HepG2 (cell line): ENCODE measurements around the gene FXYD6. TPM values are rescaled to one million over a fixed set of nuclear protein-coding genes. Genes with fewer than 3 reads are reported as not detected.

Experiments
- AHR ChIP-seq: IDR thresholded peaks from 2 replicates; pipeline ENCODE4 v1.6.1; 2018; ENCODE audit warnings: missing genetic modification reagents, missing compliant biosample characterization
- ETV5 ChIP-seq: IDR thresholded peaks from 2 replicates; pipeline ENCODE4 v1.6.1; 2018; ENCODE audit warnings: missing biosample characterization, missing genetic modification reagents, inconsistent platforms, borderline replicate concordance
- KDM1A ChIP-seq: IDR thresholded peaks from 2 replicates; pipeline ENCODE4 v1.6.1; 2016; ENCODE audit warnings: missing compliant biosample characterization
- MLLT10 ChIP-seq: sonication (generic); formaldehyde crosslinking; IDR thresholded peaks from 2 replicates; pipeline ENCODE4 v1.4.0; 2020; ENCODE audit warnings: missing genetic modification reagents
- MTERF4 ChIP-seq: sonication (generic); formaldehyde crosslinking; IDR thresholded peaks from 2 replicates; pipeline ENCODE4 v1.8.0; 2023; ENCODE audit warnings: mild to moderate bottlenecking, missing genetic modification reagents
- NFAT5 ChIP-seq: sonication (generic); formaldehyde crosslinking; IDR thresholded peaks from 2 replicates; pipeline ENCODE4 v1.4.0; 2020; ENCODE audit warnings: missing genetic modification reagents
- NFATC3 ChIP-seq: sonication (generic); formaldehyde crosslinking; IDR thresholded peaks from 2 replicates; pipeline ENCODE4 v1.5.1; 2020; ENCODE audit warnings: mild to moderate bottlenecking, missing genetic modification reagents
- NFKB2 ChIP-seq: sonication (generic); formaldehyde crosslinking; IDR thresholded peaks from 2 replicates; pipeline ENCODE4 v1.4.0; 2020; ENCODE audit warnings: missing genetic modification reagents, borderline replicate concordance
- SNRNP70 ChIP-seq: fragments of 200-400 bp; formaldehyde crosslinking; IDR thresholded peaks from 2 replicates; pipeline ENCODE4 v1.6.1; 2017; ENCODE audit warnings: mild to moderate bottlenecking, low read depth, low read length, moderate library complexity
- SRSF1 ChIP-seq: fragments of 200-400 bp; formaldehyde crosslinking; optimal IDR thresholded peaks from 2 replicates; pipeline ENCODE3; 2017; ENCODE audit warnings: mild to moderate bottlenecking, low read depth, low read length, moderate library complexity
- STAG1 ChIP-seq: sonication (generic); formaldehyde crosslinking; IDR thresholded peaks from 2 replicates; pipeline ENCODE4 v1.4.0; 2020; ENCODE audit warnings: missing genetic modification reagents
- ZBTB7B ChIP-seq: sonication (generic); formaldehyde crosslinking; IDR thresholded peaks from 2 replicates; pipeline ENCODE4 v1.4.0; 2020; ENCODE audit warnings: missing genetic modification reagents
- ZNF350 ChIP-seq: sonication (generic); formaldehyde crosslinking; IDR thresholded peaks from 2 replicates; pipeline ENCODE4 v1.4.0; 2020; ENCODE audit warnings: mild to moderate bottlenecking, low read depth, missing genetic modification reagents, borderline replicate concordance
- ZNF44 ChIP-seq: sonication (generic); formaldehyde crosslinking; IDR thresholded peaks from 2 replicates; pipeline ENCODE4 v1.5.1; 2020; ENCODE audit warnings: mild to moderate bottlenecking, missing genetic modification reagents
- polyA plus RNA-seq, 8 experiments: library from polyadenylated mRNA; depleted of rRNA in 3 of 8; stranded (reverse) in 7 of 8; unstranded in 1 of 8; fragments of >200 nt; fragmentation: Illumina TruSeq in 4 of 8; extraction: Trizol in 4 of 8; gene quantifications; 2 replicates each; pipeline versions ENCODE4 v1.2.1 to v1.2.3, GENCODE V29; 2011 to 2016; ENCODE audit warnings: low read depth in 4 of 8, missing spikeins in 1 of 8, mixed read lengths in 1 of 8; ENCODE audit not compliant: insufficient read depth in 1 of 8
- total RNA-seq, 5 experiments: library from RNA; depleted of rRNA; stranded (reverse); fragments of >200 nt; fragmentation: Illumina TruSeq; extraction: Trizol; gene quantifications; 2 replicates each; pipeline ENCODE4 v1.2.3, GENCODE V29; 2016; ENCODE audit warnings: low read depth in 1 of 5
- TF ChIP-seq, protein P1 (sequence below), 2 experiments: sonication (generic) in 1 of 2; formaldehyde crosslinking in 1 of 2; IDR thresholded peaks; 2 replicates each; pipeline versions ENCODE4 v1.4.0 to v1.6.1; 2018 to 2020; ENCODE audit warnings: missing genetic modification reagents in 2 of 2, borderline replicate concordance in 1 of 2, low read depth in 1 of 2, mild to moderate bottlenecking in 1 of 2, missing biosample characterization in 1 of 2
- TF ChIP-seq, protein P2 (sequence below): sonication (generic); formaldehyde crosslinking; IDR thresholded peaks from 2 replicates; pipeline ENCODE4 v1.4.0; 2020; ENCODE audit warnings: missing genetic modification reagents, mild to moderate bottlenecking, borderline replicate concordance
- TF ChIP-seq, protein P3 (sequence below): fragments of 450-650 bp; IDR thresholded peaks from 2 replicates; pipeline ENCODE4 v1.6.1; 2017; ENCODE audit warnings: mild to moderate bottlenecking

Gene FXYD6
- total and polyA plus RNA-seq, 2 of the 13 experiments (the other 11 are each of a cell fraction or from before 2014, with no cell fraction given): not detected

- TF ChIP-seq, protein P1, sequence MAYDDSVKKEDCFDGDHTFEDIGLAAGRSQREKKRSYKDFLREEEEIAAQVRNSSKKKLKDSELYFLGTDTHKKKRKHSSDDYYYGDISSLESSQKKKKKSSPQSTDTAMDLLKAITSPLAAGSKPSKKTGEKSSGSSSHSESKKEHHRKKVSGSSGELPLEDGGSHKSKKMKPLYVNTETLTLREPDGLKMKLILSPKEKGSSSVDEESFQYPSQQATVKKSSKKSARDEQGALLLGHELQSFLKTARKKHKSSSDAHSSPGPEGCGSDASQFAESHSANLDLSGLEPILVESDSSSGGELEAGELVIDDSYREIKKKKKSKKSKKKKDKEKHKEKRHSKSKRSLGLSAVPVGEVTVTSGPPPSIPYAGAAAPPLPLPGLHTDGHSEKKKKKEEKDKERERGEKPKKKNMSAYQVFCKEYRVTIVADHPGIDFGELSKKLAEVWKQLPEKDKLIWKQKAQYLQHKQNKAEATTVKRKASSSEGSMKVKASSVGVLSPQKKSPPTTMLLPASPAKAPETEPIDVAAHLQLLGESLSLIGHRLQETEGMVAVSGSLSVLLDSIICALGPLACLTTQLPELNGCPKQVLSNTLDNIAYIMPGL (CRISPR knock-in tag; IDR thresholded peaks at IDR 0.05; ENCODE audit: borderline replicate concordance in 1 of 2, low read depth in 1 of 2): peak in 1 of 2 experiments; percentile 53; a peak in 1 of 4 replicates
- TF ChIP-seq ETV5 (CRISPR knock-in tag): no peak
- no peak for TF ChIP-seq NFATC3 (CRISPR knock-in tag)
- no peak for TF ChIP-seq ZNF44 (CRISPR knock-in tag)
- TF ChIP-seq ZBTB7B: no peak
- no peak for TF ChIP-seq STAG1 (CRISPR knock-in tag)
- no peak for TF ChIP-seq SNRNP70
- no peak for TF ChIP-seq SRSF1
- no peak for TF ChIP-seq NFKB2 (CRISPR knock-in tag)
- no peak for TF ChIP-seq ZNF350
- TF ChIP-seq, protein P2, sequence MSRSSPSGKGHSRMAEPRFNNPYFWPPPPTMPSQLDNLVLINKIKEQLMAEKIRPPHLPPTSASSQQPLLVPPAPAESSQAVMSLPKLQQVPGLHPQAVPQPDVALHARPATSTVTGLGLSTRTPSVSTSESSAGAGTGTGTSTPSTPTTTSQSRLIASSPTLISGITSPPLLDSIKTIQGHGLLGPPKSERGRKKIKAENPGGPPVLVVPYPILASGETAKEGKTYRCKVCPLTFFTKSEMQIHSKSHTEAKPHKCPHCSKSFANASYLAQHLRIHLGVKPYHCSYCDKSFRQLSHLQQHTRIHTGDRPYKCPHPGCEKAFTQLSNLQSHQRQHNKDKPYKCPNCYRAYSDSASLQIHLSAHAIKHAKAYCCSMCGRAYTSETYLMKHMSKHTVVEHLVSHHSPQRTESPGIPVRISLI (CRISPR knock-in tag): no peak
- no peak for TF ChIP-seq KDM1A (CRISPR knock-in tag)
- no peak for TF ChIP-seq AHR (CRISPR knock-in tag)
- TF ChIP-seq NFAT5 (CRISPR knock-in tag): no peak
- TF ChIP-seq MTERF4 (CRISPR knock-in tag): no peak
- TF ChIP-seq MLLT10 (CRISPR knock-in tag): no peak
- TF ChIP-seq, protein P3, sequence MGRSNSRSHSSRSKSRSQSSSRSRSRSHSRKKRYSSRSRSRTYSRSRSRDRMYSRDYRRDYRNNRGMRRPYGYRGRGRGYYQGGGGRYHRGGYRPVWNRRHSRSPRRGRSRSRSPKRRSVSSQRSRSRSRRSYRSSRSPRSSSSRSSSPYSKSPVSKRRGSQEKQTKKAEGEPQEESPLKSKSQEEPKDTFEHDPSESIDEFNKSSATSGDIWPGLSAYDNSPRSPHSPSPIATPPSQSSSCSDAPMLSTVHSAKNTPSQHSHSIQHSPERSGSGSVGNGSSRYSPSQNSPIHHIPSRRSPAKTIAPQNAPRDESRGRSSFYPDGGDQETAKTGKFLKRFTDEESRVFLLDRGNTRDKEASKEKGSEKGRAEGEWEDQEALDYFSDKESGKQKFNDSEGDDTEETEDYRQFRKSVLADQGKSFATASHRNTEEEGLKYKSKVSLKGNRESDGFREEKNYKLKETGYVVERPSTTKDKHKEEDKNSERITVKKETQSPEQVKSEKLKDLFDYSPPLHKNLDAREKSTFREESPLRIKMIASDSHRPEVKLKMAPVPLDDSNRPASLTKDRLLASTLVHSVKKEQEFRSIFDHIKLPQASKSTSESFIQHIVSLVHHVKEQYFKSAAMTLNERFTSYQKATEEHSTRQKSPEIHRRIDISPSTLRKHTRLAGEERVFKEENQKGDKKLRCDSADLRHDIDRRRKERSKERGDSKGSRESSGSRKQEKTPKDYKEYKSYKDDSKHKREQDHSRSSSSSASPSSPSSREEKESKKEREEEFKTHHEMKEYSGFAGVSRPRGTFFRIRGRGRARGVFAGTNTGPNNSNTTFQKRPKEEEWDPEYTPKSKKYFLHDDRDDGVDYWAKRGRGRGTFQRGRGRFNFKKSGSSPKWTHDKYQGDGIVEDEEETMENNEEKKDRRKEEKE: no peak
These were observed 53.0 kb downstream of the FXYD6 start (continued) for GRCh38 chr11:117823294-117823945.
